Muscle layer of duodenum (tissue), 2 donors: ENCODE data around the gene BRD1.

Experiments used
- H3K27ac ChIP-seq: one replicate; pipeline ENCODE4 v1.7.0; 2013; ENCODE audit warnings: mild to moderate bottlenecking, low read length
- H3K27me3 ChIP-seq: one replicate; pipeline ENCODE4 v1.7.0; 2013; ENCODE audit warnings: low read depth, mild to moderate bottlenecking, control low read depth, low read length
- H3K36me3 ChIP-seq, 2 donors: one replicate each; pipeline ENCODE4 v1.7.0; 2013; ENCODE audit warnings: low read length in 2 of 2, control low read depth in 1 of 2, mild to moderate bottlenecking in 1 of 2; ENCODE audit not compliant: insufficient read depth in 2 of 2, control insufficient read depth in 1 of 2
- H3K4me1 ChIP-seq, 2 donors: one replicate each; pipeline ENCODE4 v1.7.0; 2013; ENCODE audit warnings: low read length in 2 of 2, mild to moderate bottlenecking in 2 of 2, control low read depth in 1 of 2, moderate library complexity in 1 of 2; ENCODE audit not compliant: insufficient read depth in 2 of 2, control insufficient read depth in 1 of 2
- H3K4me3 ChIP-seq, 2 donors: one replicate each; pipeline ENCODE4 v1.7.0; 2013; ENCODE audit warnings: low read length in 2 of 2, low read depth in 1 of 2, mild to moderate bottlenecking in 1 of 2
- H3K9me3 ChIP-seq, 2 donors: one replicate each; pipeline ENCODE4 v1.7.0; 2013; ENCODE audit warnings: low read length in 2 of 2, control low read depth in 1 of 2, mild to moderate bottlenecking in 1 of 2; ENCODE audit not compliant: control insufficient read depth in 1 of 2
- donor health status: healthy.

The BRD1 gene

GRCh38 chr22:49850959-49851802, 23.5 kb upstream of the BRD1 start:
- Histone ChIP-seq H3K4me3 (no peak overlapping the region), H3K4me1 (peaks cover 12 to 38% of the 10 kb centered on the region in 2 donors), H3K27ac (no peak overlapping the region), H3K36me3 (no peaks in the 10 kb centered on the region), H3K9me3 (no peaks in the 10 kb centered on the region), H3K27me3 (no peaks in the 10 kb centered on the region)

- H3K4me3 ChIP-seq = no peak overlapping the region
- H3K27me3 ChIP-seq = no peaks in the 10 kb centered on the region
- H3K9me3 ChIP-seq = no peaks in the 10 kb centered on the region
- H3K27ac ChIP-seq = no peak overlapping the region
- no peaks in the 10 kb centered on the region for H3K36me3 ChIP-seq
- peaks cover 7 to 30% of the 10 kb centered on the region in 2 donors for H3K4me1 ChIP-seq
Observed at GRCh38 chr22:49850021-49850911, 22.6 kb upstream of the BRD1 start.

- Histone ChIP-seq H3K4me3 (peak overlapping the region in 1 of 2 donors; percentile 73), H3K27me3 (no peaks in the 10 kb centered on the region)
Observed at GRCh38 chr22:49849161-49850020, 21.7 kb upstream of the BRD1 start.

GRCh38 chr22:49848690-49849160, 21.1 kb upstream of the BRD1 start:
- Histone ChIP-seq H3K9me3 (no peaks in the 10 kb centered on the region), H3K4me3 (peak overlapping the region in 1 of 2 donors; percentile 73), H3K4me1 (peaks cover 0 to 22% of the 10 kb centered on the region in 2 donors), H3K27me3 (no peaks in the 10 kb centered on the region), H3K27ac (no peak overlapping the region), H3K36me3 (no peaks in the 10 kb centered on the region)

More at GRCh38 chr22:49849161-49850020, 21.7 kb upstream of the BRD1 start:
- Histone ChIP-seq H3K9me3 (no peaks in the 10 kb centered on the region), H3K36me3 (no peaks in the 10 kb centered on the region), H3K27ac (no peak overlapping the region), H3K4me1 (peaks cover 0 to 22% of the 10 kb centered on the region in 2 donors)

GRCh38 chr22:49847751-49848689, 20.3 kb upstream of the BRD1 start:
- no peak overlapping the region for H3K27ac ChIP-seq
- peak overlapping the region in 1 of 2 donors; percentile 73 for H3K4me3 ChIP-seq
- no peaks in the 10 kb centered on the region for H3K36me3 ChIP-seq
- H3K9me3 ChIP-seq = no peaks in the 10 kb centered on the region
- H3K4me1 ChIP-seq = peaks cover 0 to 22% of the 10 kb centered on the region in 2 donors
- H3K27me3 ChIP-seq = no peaks in the 10 kb centered on the region

- Histone ChIP-seq H3K4me1 (peaks cover 0 to 22% of the 10 kb centered on the region in 2 donors), H3K36me3 (no peaks in the 10 kb centered on the region), H3K4me3 (no peak overlapping the region), H3K9me3 (no peaks in the 10 kb centered on the region), H3K27me3 (no peaks in the 10 kb centered on the region), H3K27ac (no peak overlapping the region)
Observed at GRCh38 chr22:49845666-49846459, 18.2 kb upstream of the BRD1 start.

- Histone ChIP-seq H3K9me3 (no peaks in the 10 kb centered on the region), H3K36me3 (no peaks in the 10 kb centered on the region), H3K27ac (no peak overlapping the region), H3K4me3 (no peak overlapping the region), H3K27me3 (no peaks in the 10 kb centered on the region), H3K4me1 (peaks cover 0 to 22% of the 10 kb centered on the region in 2 donors)
Observed at GRCh38 chr22:49845241-49845640, 17.6 kb upstream of the BRD1 start.

GRCh38 chr22:49838771-49839717, 11.4 kb upstream of the BRD1 start:
- Histone ChIP-seq H3K36me3 (no peaks in the 10 kb centered on the region), H3K27ac (no peak overlapping the region), H3K9me3 (no peaks in the 10 kb centered on the region), H3K4me3 (no peak overlapping the region), H3K4me1 (no peaks in the 10 kb centered on the region), H3K27me3 (no peaks in the 10 kb centered on the region)
